Femur (tissue), 1 donor: ENCODE results near the gene FRMPD2.
"Not testable (repeated sequence)": the region's sequence is repeated elsewhere in the genome, so short reads cannot be mapped to it uniquely, and the experiment has no call there.

Experiments
- DNase-seq: peaks from one replicate; pipeline ENCODE4 v3.0.0-alpha.2; 2017

FRMPD2 gene

GRCh38 chr10:48231178-48231577, 43.3 kb downstream of the FRMPD2 start:
- DNase-seq: no peak

GRCh38 chr10:48227213-48227612, 47.3 kb downstream of the FRMPD2 start:
- DNase-seq: no peak

GRCh38 chr10:48224979-48225560, 49.4 kb downstream of the FRMPD2 start:
- DNase-seq: no peak

GRCh38 chr10:48224296-48224695, 50.2 kb downstream of the FRMPD2 start:
- DNase-seq: no peak

GRCh38 chr10:48221814-48222213, 52.7 kb downstream of the FRMPD2 start:
- DNase-seq: no peak

- not testable (repeated sequence) for DNase-seq
Measured at GRCh38 chr10:48221031-48221430, 53.5 kb downstream of the FRMPD2 start.

- DNase-seq: no peak
Measured at GRCh38 chr10:48219194-48219593, 55.3 kb downstream of the FRMPD2 start.

GRCh38 chr10:48216744-48217143, 57.8 kb downstream of the FRMPD2 start:
- no peak for DNase-seq

- no peak for DNase-seq
Measured at GRCh38 chr10:48216204-48216505, 58.3 kb downstream of the FRMPD2 start.

- no peak for DNase-seq
Measured at GRCh38 chr10:48215486-48216203, 58.9 kb downstream of the FRMPD2 start.

- no peak for DNase-seq
Measured at GRCh38 chr10:48214716-48215485, 59.6 kb downstream of the FRMPD2 start.

GRCh38 chr10:48213047-48213446, 61.4 kb downstream of the FRMPD2 start:
- no peak for DNase-seq

GRCh38 chr10:48211777-48212176, 62.7 kb downstream of the FRMPD2 start:
- DNase-seq: no peak

- DNase-seq: no peak
Measured at GRCh38 chr10:48210966-48211365, 63.5 kb downstream of the FRMPD2 start.

GRCh38 chr10:48210391-48210790, 64.1 kb downstream of the FRMPD2 start:
- no peak for DNase-seq

GRCh38 chr10:48209241-48209640, 65.3 kb downstream of the FRMPD2 start:
- no peak for DNase-seq

GRCh38 chr10:48207853-48208252, 66.6 kb downstream of the FRMPD2 start:
- no peak for DNase-seq

GRCh38 chr10:48206482-48207250, 67.8 kb downstream of the FRMPD2 start:
- no peak for DNase-seq

- DNase-seq: no peak
Measured at GRCh38 chr10:48205918-48206317, 68.6 kb downstream of the FRMPD2 start.

- no peak for DNase-seq
Measured at GRCh38 chr10:48199580-48200377, 74.7 kb downstream of the FRMPD2 start.

GRCh38 chr10:48197236-48197899, 77.1 kb downstream of the FRMPD2 start:
- DNase-seq: no peak

GRCh38 chr10:48195803-48196202, 78.7 kb downstream of the FRMPD2 start:
- DNase-seq: no peak
